GM19193 (cell line): Measurements from ENCODE around the gene SYNGAP1.

Experiments
- POLR2A ChIP-seq: IDR thresholded peaks from 4 replicates; pipeline ENCODE4 v1.6.1; 2011; ENCODE audit not compliant: insufficient read depth, insufficient read length; ENCODE audit errors: extremely low read depth

The SYNGAP1 gene

DNA sequence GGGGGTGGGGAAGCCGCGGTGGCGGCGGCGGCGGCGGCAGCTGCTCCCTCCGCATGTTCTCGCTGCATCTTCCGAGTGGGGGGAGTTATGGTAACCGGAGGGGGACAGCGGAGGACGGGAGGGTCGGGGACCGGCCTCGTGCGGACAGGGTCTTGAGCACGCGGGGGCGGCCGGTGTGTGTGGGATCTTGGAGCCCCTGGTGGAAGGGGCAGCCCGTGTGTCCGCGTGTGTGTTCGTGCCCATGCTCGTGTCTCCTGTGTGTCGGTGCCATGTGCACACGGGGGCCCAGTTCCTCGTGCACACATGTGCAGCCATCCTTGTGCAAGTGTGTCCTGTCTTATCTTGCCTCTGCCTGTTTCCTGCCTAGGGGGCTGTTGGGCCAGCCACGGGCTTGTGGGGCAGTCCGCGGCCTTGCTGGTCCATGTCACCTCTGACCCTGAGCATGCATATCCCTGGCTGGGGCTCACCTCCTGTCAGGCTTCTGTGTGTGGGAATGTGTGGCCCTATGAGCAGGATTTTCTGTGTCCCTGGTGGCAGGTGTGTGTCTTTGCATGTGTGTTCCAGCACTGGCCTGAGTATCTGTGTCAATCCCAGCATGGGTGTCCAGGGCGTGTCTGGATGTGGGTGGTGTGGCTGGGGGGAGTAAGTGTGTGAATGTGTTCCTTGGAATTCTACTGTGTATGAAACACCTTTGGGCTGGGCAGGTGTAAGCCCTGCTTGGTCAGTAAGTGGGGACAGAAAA lies 8.5 kb downstream of the SYNGAP1 start:
- no peak for TF ChIP-seq POLR2A

DNA sequence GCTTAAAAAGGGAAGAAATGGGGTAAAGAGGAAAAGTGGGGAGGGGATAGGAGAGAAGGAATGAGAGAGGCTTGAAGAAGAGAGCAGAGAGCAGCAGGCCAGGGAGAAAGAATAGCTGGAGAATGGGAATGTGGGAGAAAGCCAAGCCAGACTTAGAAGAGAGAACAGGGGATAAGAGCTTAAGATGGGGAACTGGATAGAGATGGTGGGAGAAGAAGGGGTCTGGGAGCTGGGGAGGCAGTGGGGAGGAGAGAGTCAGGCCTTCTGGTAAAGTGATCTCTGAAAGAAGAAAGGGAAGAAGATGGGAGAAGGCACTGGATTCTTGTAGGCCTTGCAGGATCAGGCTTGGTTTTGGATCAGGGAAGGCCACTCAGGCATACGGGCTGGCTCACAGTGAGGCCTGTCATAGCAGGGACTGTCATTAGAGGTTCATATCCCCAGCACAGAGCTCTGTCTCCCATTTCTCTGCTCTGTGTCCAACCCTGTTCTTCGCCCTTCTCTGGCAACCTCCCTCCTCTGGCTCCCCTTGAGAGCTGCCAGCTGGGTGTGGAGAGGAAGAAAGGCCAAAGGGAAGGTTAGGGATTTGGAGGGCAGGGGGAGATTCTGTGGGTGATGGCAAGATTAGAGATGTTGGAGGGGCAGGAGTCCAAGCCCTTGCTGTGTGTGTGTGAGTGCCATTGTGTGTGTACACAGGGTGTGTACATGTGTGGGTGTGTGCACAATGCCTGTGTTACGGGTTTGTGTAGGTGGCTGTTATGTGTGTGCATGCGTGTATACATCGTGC lies 9.3 kb downstream of the SYNGAP1 start:
- no peak for TF ChIP-seq POLR2A

DNA sequence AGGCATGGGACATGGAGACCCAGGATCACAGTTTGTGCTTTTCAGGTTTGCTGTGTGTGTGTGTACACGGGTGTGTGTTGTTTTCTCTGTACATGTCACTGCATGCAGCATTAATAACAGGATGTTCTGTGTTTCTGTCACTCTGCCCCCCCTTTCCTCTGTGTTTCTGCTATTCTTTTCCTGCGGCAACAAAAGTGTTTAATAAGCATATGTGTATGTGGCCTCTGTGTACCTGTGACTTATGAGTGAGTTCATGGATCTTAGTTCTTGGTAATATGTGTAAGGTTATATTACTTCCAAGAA lies 9.8 kb downstream of the SYNGAP1 start:
- TF ChIP-seq POLR2A, result no peak

DNA sequence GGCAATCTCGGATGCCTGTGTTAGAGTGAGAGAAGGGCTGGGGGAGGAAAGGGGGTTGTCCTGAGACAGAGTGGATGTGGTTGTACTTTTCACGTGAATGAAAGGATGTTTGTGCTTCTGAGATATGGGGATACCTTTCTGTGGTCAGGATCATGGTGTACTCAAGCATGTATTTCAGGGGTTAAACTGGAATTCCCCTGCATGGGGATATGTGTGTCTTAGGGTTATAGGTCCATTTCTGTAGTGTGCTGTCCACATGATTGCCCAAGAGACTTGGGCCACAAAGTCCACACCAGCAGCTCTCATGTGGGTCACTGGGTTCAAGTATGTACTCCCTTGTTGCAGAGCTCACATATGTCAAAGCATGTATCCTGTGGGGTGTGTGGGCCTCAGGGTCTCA lies 10.5 kb downstream of the SYNGAP1 start:
- no peak for TF ChIP-seq POLR2A

DNA sequence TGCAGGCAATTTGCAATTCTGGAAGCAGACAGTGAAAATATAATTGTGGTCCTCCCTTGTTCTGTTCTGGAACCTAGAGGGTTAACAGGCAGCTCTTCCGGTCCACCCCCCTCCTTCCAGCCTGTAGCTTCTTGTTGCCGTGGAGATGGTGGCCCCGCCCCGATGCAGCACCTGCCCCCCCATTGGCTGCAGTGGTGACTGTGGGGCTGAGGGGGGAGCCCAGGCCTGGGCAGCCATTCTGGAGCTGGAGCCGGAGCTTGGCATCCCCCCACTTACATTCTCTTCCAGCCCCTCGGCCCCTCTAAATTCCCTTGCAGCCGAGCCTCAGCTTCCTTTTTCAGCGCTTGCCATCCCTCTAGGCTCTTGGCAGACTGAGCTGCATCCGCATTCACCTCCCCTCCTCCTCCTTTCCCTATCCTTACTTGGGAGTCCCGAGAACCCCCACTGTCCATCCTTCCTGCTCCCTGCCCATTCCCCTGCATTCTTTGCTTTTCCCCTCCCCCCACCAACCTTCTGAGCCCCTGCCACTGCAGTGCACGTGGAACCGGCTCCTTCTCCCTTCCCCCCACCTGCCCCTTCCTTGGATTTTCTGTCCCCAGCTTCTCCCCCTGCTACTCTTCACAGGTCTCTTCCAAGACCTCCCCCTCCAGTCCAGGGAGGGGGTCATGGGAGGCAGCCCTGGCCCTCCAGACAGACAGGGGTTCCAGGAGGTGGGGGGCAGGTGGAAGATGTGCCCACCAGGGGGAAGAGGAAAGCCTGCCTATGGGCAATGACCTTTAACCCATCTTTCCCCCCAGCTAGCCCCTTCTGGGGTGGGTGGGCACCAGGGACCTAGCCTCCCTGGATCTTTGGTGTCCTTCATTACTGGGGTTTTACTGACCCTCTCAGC lies 11.4 kb downstream of the SYNGAP1 start:
- TF ChIP-seq POLR2A, result no peak

DNA sequence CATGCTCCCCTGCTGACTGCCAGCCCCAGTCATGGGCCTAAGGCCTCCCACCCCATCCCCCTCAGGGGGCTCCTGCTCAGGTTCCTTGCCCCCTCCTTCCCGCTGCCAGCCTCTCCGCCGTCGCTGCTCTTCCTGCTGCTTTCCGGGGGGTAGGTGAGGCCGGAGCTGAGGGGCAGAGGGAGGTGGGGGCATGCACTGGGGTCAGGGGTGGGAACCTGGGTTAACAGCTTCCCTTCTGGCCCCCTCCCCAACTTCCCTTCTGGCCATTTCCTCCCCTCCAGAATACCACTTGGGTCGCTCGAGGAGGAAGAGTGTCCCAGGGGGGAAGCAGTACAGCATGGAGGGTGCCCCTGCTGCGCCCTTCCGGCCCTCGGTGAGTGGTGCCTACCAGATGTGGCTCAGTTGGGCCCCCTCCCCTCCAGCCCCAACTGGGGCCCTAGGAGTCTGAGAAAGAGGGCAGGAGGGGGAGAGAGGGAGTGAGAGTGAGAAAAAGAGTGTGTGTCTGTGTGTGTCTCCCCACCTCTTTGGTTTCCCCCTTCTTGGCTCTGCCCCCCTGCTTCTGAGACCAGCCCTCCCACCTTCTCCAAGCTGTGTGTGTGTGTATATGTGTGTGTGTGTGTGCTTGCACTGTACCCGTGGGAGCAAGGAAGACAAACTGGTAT lies 12.1 kb downstream of the SYNGAP1 start:
- no peak for TF ChIP-seq POLR2A

DNA sequence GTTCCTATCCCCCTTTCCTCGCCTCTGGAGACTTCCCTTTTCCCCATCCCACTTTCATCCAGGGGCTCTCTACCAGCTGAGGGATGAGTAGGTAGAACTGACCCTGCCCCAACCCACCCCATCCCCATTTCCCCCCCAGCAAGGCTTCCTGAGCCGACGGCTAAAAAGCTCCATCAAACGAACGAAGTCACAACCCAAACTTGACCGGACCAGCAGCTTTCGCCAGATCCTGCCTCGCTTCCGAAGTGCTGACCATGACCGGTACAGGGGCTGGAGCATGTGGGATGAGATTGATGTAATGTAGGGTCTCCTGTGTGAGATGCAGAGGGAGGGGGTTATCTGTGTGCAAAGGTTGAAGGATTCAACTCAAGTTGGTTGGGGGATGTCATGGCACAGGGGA lies 12.7 kb downstream of the SYNGAP1 start:
- no peak for TF ChIP-seq POLR2A

DNA sequence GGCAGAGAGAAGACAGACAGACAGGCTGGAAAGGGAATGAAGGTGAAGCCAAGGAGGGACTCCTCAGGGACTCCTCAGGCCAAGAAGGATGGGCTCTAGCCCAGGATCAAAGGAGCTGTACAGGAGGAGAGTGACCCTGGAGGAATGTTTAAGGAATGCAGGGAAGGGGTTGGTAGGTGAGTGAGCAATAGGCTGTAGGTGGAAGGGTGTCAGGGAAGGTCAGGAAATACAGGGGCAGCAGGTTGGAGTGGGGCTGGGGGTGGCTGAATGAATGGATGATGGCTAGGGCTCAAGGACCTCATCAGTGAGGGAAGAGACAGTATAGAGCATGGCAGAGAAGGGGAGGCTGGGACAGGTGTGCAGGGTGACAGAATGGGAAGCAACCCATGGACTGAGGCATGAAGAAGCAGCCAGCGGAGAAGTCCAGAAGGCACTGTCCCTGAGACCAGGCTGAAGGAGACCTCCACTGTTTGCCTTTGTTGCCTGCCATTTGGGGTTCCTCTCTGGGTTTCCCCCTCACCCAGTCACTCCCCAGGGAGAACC lies 13.2 kb downstream of the SYNGAP1 start:
- TF ChIP-seq POLR2A, result no peak

DNA sequence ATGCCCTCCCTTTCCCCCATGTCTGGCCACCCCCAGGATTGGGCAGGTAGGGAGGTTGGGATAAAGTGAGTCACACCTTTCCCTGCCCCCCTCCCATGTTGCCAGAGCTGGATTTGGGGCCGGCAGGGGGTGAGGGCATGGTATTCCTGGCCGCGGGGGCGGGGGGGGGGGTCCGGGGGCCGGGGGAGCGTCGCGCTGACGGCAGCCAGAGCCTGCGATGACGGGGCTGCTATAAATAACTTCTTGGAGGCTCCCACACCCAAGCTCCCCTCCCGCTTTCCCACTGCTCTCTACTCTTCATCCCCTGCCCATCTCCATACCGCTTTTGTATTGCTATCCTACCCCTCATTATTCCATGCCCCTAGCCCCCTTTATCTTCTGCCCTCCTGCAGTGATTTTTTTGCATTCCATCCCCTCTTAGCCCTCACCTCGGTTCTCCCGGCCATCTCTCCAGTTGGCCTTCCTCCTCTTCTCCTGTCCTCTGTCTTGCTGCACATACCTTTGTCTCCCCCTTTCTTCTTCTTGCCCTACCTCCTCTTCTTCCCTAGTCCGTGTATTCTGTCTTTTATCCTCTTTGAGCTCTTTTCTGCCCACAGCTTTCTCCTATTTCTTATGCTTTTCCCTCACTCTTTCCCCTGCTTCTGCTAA lies 13.8 kb downstream of the SYNGAP1 start:
- no peak for TF ChIP-seq POLR2A

DNA sequence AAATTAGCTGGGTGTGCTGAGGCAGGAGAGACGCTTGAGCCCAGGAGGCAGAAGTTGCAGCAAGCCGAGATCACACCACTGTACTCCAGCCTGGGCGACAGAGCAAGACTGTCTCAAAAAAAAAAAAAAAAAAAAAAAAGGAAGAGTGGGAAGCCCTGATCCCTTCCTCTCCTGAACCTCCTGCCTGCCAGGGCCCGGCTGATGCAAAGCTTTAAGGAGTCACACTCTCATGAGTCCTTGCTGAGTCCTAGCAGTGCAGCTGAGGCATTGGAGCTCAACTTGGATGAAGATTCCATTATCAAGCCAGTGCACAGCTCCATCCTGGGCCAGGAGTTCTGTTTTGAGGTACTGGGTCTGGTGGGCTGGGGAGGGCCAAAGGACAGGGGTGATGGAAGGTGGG lies 15.1 kb downstream of the SYNGAP1 start:
- no peak for TF ChIP-seq POLR2A

DNA sequence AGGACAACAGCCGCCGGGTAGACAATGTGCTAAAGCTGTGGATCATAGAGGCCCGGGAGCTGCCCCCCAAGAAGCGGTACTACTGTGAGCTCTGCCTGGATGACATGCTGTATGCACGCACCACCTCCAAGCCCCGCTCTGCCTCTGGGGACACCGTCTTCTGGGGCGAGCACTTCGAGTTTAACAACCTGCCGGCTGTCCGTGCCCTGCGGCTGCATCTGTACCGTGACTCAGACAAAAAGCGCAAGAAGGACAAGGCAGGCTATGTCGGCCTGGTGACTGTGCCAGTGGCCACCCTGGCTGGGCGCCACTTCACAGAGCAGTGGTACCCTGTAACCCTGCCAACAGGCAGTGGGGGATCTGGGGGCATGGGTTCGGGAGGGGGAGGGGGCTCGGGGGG lies 17.8 kb downstream of the SYNGAP1 start:
- no peak for TF ChIP-seq POLR2A

DNA sequence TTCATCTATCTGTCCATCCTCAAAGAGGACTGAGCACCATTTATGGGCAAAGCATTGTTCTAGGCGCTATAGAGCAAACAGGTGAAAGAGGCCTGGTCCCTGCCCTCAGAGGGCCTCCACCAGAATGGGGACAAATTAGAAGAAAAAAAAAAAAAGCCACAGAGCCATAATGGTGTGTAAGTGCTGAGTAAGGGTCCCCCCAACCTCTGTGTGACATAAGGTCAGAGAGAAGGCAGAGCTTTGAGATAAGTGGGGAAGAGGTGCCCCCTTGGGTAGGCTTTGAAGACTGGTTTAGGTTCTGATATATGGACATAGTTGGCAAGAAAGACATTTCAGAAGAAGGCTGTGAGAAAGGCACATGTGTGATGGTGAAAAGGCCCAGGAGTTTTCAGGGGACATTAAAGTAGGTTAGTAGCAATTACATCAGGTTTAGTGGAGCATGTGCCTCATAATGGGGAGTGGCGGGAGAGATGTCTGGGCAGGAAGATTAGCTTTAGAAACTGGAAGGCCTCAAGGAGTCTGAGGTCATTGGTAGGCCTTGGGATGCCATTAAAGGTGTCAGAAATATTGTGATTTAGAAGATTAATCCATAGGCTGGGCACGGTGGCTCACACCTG lies 19.2 kb downstream of the SYNGAP1 start:
- no peak for TF ChIP-seq POLR2A

DNA sequence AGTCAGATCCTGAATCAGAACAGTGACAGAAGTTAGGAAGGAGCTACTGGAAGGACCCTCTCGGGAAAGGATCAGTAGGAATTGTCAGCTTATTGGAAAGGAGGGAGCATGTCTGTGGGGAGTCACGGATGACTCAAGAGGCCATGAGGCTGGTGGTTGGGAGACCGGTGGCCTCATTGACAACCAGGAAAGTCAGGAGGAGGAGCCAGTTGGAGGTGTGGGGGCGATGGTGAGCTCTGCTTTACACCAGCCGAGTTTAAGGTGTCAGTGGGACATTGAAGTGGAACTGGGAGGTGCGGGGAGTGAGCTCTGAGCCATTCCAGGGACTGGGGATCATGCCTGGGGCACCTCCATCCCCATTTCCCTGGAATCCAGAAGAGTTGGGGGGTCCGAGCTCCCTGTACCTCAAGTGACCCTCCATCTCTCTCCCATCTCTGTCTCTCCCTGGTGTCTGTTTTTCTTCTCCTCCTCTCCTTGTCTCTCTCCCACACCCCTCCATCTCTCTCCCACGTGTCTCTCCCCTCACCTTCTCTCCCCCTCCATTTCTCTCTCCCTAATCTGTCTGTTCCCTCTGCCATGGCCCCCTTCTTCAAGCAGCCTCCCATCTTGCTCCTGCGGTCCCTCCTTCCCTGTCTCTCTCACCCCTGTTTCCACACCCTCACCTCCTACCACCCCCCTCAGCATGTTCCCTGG lies 20.2 kb downstream of the SYNGAP1 start:
- no peak for TF ChIP-seq POLR2A
